Measurements from ENCODE around the gene BRSK2. TPM values are rescaled to one million over a fixed set of nuclear protein-coding genes. Genes with fewer than 3 reads are reported as not detected.

Gene BRSK2
- total RNA-seq, 1 donor from 2014 or later = 1.7 TPM

GRCh38 chr11:1375955-1376258 lies 13.8 kb upstream of the BRSK2 start:
- DNase-seq (ENCODE audit: low spot score) = no peak

GRCh38 chr11:1377231-1377780 lies 12.4 kb upstream of the BRSK2 start:
- DNase-seq (ENCODE audit: low spot score) = no peak

DNA sequence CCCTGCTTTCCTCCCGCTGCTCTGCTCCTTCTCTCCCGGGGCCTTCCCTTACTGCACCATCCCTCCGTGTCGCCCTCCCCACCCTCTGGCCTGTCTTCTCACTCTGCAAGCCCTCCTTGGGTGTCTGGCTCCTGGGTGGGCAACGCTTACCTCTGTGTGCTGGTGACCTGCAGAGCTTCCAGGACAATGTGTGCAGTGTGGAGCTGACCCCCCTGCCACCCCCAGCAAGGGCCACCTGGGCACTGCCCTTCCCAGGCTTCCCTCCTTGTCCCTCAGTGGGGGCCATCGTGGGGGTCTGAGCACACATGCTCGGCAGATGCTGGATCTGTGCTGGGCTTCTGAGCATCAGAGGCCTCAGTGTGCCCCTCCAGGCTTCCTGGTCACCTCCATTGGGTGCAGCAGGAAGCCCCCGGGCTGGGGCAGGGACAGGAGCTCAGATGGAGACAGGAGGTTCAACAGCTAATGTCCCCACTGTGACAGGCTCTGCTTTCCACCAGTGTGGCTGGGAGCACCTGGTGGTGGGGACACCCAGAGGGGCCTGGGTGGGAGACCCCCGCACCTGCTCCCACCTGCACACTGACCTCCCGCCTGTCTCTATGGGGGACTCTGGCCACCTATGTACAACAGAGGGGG lies 7.8 kb upstream of the BRSK2 start:
- no peak for DNase-seq (ENCODE audit: low spot score)

- no peak for DNase-seq (ENCODE audit: low spot score)
These were observed 7.3 kb upstream of the BRSK2 start for GRCh38 chr11:1382429-1382828.

DNA sequence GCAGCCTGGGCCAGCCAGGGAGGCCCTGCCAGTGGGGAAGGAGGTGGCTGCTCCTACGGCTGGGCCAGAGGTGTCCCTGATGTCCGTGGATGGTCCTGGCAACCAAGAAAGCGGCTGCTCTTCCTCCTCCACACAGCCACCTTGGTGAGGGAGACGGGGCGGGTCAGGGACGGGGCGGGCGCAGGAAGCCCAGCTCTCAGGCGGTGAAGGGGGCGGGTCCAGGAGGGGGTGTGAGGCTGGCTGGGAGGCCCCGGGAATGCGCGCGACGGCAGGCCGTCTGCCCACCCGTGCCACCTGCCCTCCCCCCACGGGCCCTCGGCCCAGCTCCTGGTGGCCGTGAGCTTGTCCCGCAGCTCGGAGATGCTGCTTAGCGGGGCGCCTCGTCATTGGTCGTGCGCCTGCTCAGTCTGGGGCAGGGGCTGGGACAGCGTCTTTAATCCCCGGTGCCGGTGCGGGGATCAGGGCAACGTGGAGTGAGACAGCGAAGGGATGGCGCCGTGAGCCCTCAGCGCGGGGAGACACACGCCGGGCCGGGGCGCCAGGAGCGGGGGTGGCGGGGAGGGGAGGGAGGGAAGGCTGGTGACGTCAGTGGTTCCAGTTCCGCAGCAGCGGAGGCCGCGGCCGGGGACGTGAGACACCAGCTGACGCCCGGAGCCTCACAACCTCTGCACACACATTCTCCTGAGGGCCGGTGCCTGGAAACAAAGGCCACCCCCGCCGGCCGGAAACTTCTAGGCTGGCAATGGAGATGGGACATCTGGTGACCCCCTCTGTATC lies 6.7 kb upstream of the BRSK2 start:
- peak; percentile 84 for DNase-seq (ENCODE audit: low spot score)

GRCh38 chr11:1384199-1384970 lies 5.3 kb upstream of the BRSK2 start:
- DNase-seq (ENCODE audit: low spot score) = no peak

DNA sequence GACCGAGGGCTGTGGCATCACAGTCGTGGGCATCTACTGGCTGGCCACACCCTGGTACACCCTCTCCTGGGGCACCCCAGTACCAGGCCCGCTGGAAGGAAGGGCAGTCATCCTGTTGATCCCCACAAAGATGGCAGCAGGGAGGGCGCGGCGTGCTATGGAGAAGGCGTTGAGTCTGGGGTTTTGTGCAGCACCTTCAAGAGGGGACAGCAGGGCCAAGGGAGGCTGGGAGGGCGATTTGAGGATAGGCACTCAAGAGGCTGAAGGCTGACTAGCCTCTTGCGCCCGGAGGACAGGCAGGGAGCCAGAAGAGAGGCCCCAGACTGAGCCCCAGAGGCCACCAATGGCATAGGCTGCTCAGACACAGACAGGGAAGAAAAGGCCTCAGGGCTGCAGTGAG lies 2.2 kb upstream of the BRSK2 start:
- no peak for DNase-seq (ENCODE audit: low spot score)

DNA sequence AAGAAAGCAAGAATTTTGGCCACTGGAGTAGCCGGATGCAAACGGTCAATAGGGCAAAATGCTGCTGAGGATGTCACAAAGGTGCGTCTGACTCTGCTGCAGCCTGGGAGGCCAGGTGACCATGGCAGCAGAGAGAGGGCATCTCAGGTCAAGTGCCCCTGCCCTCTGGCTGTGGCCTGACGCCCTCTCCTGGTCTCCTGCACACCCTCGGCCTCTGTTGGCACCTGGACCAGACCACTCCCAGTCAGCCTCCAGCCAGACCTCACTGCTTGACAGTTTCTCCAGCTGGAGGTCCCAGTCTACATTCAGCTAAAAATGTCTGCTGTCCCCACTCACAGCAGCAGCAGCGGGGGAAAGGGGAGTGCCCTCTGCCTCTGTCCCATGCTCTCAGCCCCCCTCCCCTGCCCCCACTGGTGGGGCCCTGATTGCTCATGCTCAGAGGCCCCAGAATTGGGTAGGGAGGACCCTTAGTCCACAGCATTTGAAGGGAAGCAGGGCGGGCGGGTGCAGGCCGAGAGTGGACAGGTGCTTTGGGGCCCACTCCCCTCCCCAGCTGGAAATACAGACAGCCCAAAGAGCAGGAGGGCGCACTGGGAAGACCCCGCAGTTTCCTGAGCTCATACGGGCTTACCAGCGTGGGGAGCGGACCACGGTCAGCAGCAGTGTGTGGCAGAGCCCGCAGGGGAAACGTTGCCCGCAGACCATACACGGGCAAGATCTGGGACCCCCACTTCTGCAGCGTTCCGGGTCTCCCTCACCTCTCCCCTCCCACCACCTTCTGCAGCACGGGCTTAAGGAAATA lies 1.6 kb upstream of the BRSK2 start:
- no peak for DNase-seq (ENCODE audit: low spot score)

DNA sequence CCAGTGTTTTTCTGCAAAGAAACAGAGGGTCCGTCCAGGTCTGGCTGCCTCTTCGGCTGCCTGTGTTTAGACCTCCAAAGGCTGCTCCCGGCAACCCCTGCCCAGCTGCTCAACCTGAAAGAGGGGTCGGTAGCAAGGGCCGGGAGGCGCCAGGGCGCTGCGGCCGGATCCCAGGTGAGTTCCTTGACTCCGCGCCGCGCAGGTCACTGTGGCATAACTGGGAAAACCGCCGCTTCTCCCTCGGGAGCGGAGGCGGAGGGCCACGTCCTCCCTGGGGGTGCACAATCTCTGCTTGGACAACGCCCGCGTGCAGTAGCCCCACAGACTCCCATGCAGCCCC lies 1.0 kb upstream of the BRSK2 start:
- no peak for DNase-seq (ENCODE audit: low spot score)

DNA sequence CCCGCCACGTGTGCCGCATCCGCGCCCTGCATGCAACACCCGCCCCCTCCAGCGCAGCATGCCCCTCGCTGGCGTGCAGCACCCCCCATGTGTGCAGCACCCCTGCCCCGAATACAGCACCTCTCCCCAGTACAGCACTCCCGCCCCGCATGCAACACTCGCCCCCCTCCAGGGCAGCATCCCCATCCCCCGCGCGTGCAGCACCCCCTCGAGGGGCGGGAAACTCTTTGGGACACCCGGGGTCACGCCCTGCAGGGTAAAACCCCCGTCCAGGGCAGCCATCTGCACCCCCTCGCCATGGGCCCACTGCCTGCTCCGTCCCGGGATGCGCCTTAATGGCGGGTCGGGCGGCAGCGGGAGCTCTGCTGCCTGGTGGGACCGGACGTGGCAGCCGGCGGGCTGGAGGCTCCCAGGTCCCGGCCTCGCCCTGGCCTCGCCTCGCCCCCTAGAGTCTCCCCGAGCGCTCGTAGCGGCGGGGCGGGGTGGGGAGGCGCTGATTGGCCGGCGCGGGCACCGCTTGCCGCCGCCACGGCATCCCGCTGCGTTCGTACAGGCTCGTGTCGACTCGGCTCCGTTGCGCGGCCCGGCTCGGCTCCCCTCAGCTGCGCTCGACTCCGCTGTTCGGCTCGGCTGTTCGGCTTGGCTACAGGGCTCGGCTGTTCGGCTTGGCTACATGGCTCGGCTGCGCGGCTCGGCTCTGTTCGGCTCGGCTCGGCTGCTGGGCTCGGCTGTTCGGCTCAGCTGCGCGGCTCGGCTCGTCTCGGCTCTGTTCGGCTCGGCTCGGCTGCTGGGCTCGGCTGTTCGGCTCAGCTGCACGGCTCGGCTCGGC lies 417 bp upstream of the BRSK2 start:
- peak; percentile 97 for DNase-seq (ENCODE audit: low spot score)

GRCh38 chr11:1390569-1391164 lies 933 bp downstream of the BRSK2 start:
- DNase-seq (ENCODE audit: low spot score) = no peak

GRCh38 chr11:1391165-1392075 lies 1.7 kb downstream of the BRSK2 start:
- DNase-seq (ENCODE audit: low spot score) = no peak

DNA sequence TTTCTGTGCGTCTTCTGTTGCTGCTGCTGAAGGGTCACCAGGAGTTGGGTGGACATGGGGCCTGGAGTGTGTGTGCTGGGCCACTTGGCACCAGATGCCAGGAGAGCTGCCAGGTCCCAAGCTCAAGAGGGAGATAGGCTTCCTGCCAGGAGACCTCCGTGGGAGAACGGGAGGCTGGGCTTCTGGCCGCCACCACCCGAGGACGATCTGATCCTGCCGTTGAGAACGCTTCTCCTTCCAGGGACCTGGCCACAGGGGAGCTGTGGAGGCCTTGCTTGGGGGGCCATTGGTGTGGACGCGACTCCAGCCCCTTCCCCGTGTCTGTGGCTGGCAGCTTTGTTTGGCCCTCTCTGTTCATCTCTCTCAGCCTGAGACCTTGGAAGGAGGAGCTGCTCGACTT lies 2.4 kb downstream of the BRSK2 start:
- no peak for DNase-seq (ENCODE audit: low spot score)

DNA sequence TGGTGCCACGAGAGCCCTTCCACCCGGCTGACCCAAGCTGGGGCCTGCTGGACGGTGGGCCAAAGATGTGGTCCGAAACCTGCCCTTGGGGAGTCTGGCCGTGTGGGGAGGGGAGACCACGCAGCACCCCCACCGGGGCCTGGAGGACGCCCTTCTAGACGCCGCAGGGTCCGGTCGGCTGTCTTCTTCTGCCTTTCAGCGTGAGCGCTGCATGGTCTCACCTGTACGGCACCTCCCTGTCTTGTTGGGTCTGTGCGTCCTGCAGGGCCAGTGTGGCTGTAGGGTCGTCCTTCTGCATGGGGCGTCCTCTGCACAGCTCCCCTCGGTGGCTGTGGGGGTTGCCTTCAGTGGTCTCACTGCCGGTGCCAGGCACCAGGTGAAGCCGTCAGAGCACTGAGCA lies 2.8 kb downstream of the BRSK2 start:
- no peak for DNase-seq (ENCODE audit: low spot score)

- DNase-seq (ENCODE audit: low spot score) = no peak
These were observed 3.4 kb downstream of the BRSK2 start for GRCh38 chr11:1393038-1393710.

- DNase-seq (ENCODE audit: low spot score) = no peak
These were observed 5.4 kb downstream of the BRSK2 start for GRCh38 chr11:1394936-1395772.

- DNase-seq (ENCODE audit: low spot score) = no peak
These were observed 6.1 kb downstream of the BRSK2 start for GRCh38 chr11:1395773-1396374.

- no peak for DNase-seq (ENCODE audit: low spot score)
These were observed 6.7 kb downstream of the BRSK2 start for GRCh38 chr11:1396375-1396841.

Measured in ureter (tissue), 1 donor.